Chondrocyte (in vitro differentiated cells): ENCODE measurements around the gene HDAC4. TPM values are rescaled to one million over a fixed set of nuclear protein-coding genes. Genes with fewer than 3 reads are reported as not detected.

Experiments
- DNase-seq: peaks from one replicate; pipeline ENCODE4 v3.0.0; 2021; ENCODE audit warnings: mixed read lengths, low spot score
- H3K27ac Mint-ChIP-seq: one replicate; pipeline ENCODE4 v1.8.0; 2021; ENCODE audit warnings: mild to moderate bottlenecking, moderate library complexity, mixed read lengths; ENCODE audit not compliant: unreplicated experiment
- H3K27me3 Mint-ChIP-seq: 2 replicates; pipeline ENCODE4 v1.8.0; 2021; ENCODE audit warnings: low read depth, mixed read lengths
- H3K36me3 Mint-ChIP-seq: 2 replicates; pipeline ENCODE4 v1.8.0; 2021; ENCODE audit warnings: low read depth, mixed read lengths
- H3K4me1 Mint-ChIP-seq: 2 replicates; pipeline ENCODE4 v1.8.0; 2021; ENCODE audit warnings: low read depth, mild to moderate bottlenecking, mixed read lengths
- H3K4me3 Mint-ChIP-seq: one replicate; pipeline ENCODE4 v1.8.0; 2021; ENCODE audit warnings: mild to moderate bottlenecking, moderate library complexity, mixed read lengths; ENCODE audit not compliant: unreplicated experiment
- H3K9me3 Mint-ChIP-seq: 2 replicates; pipeline ENCODE4 v1.8.0; 2021; ENCODE audit warnings: low read depth, mixed read lengths
- CTCF ChIP-seq: fragments of 200-600 bp; sonication (generic); IDR thresholded peaks from 2 replicates; pipeline ENCODE4 v1.5.0; 2021; ENCODE audit warnings: antibody characterized with exemption, mild to moderate bottlenecking, moderate library complexity
- total RNA-seq: library from RNA; stranded (reverse); gene quantifications from 3 replicates; pipeline ENCODE4 v1.2.1, GENCODE V29; 2021

The HDAC4 gene
- total RNA-seq, 1 donor from 2014 or later, result 22.3 TPM

- H3K4me1 Mint-ChIP-seq, result no peaks in the 10 kb centered on the region
- H3K27me3 Mint-ChIP-seq, result no peaks in the 10 kb centered on the region
- H3K27ac Mint-ChIP-seq, result no peak overlapping the region
- H3K9me3 Mint-ChIP-seq, result no peaks in the 10 kb centered on the region
- TF ChIP-seq CTCF, result no peak
- H3K4me3 Mint-ChIP-seq, result no peak overlapping the region
- peak; percentile 72 for DNase-seq
- peaks cover 19% of the 10 kb centered on the region for H3K36me3 Mint-ChIP-seq
Observed at GRCh38 chr2:239184179-239184578, 216.6 kb downstream of the HDAC4 start.

GRCh38 chr2:239182981-239183791, 217.6 kb downstream of the HDAC4 start:
- H3K36me3 Mint-ChIP-seq, result peaks cover 17% of the 10 kb centered on the region
- no peaks in the 10 kb centered on the region for H3K27me3 Mint-ChIP-seq
- H3K27ac Mint-ChIP-seq, result no peak overlapping the region
- H3K4me3 Mint-ChIP-seq, result no peak overlapping the region
- no peaks in the 10 kb centered on the region for H3K9me3 Mint-ChIP-seq
- no peaks in the 10 kb centered on the region for H3K4me1 Mint-ChIP-seq
- TF ChIP-seq CTCF, result no peak
- peak; percentile 77 for DNase-seq

GRCh38 chr2:239181903-239182581, 218.8 kb downstream of the HDAC4 start:
- H3K27ac Mint-ChIP-seq, result no peak overlapping the region
- no peaks in the 10 kb centered on the region for H3K4me1 Mint-ChIP-seq

GRCh38 chr2:239181074-239181902, 219.5 kb downstream of the HDAC4 start:
- Mint-ChIP-seq H3K27ac (no peak overlapping the region), H3K4me3 (no peak overlapping the region), H3K27me3 (no peaks in the 10 kb centered on the region), H3K9me3 (peaks cover 5% of the 10 kb centered on the region), H3K4me1 (no peaks in the 10 kb centered on the region), H3K36me3 (peaks cover 20% of the 10 kb centered on the region)
- no peak for TF ChIP-seq CTCF
- DNase-seq, result peak; percentile 77

More at GRCh38 chr2:239181903-239182581, 218.8 kb downstream of the HDAC4 start:
- H3K36me3 Mint-ChIP-seq, result peaks cover 22% of the 10 kb centered on the region
- no peak overlapping the region for H3K4me3 Mint-ChIP-seq
- no peaks in the 10 kb centered on the region for H3K27me3 Mint-ChIP-seq
- TF ChIP-seq CTCF, result no peak
- H3K9me3 Mint-ChIP-seq, result peaks cover under 1% of the 10 kb centered on the region
- peak; percentile 69 for DNase-seq
